Mesenchymal stem cell (in vitro differentiated cells and primary cell): ENCODE results near the gene CCDC73.

ENCODE experiments used
- DNase-seq: peaks from one replicate; pipeline ENCODE4 v3.0.0-alpha.2; 2013
- H2AFZ ChIP-seq: one replicate; pipeline ENCODE4 v1.6.1; 2013; ENCODE audit warnings: low read depth, mild to moderate bottlenecking, control low read depth, inconsistent platforms, low read length, moderate library complexity
- H2AK5ac ChIP-seq: 2 replicates; pipeline ENCODE4 v1.6.1; 2013; ENCODE audit warnings: low read length, moderate library complexity, mild to moderate bottlenecking, inconsistent platforms; ENCODE audit not compliant: severe bottlenecking
- H2BK120ac ChIP-seq: one replicate; pipeline ENCODE4 v1.6.1; 2013; ENCODE audit warnings: low read depth, mild to moderate bottlenecking, inconsistent platforms, low read length, moderate library complexity
- H2BK12ac ChIP-seq, 2 experiments: one replicate each; pipeline ENCODE4 v1.6.1; 2013; ENCODE audit warnings: inconsistent platforms in 2 of 2, low read length in 2 of 2, mild to moderate bottlenecking in 2 of 2, moderate library complexity in 2 of 2, control low read depth in 1 of 2
- H2BK15ac ChIP-seq: one replicate; pipeline ENCODE4 v1.6.1; 2013; ENCODE audit warnings: mild to moderate bottlenecking, low read depth, inconsistent platforms; ENCODE audit not compliant: poor library complexity, severe bottlenecking
- H2BK5ac ChIP-seq: 2 replicates; pipeline ENCODE4 v1.6.1; 2013; ENCODE audit warnings: low read depth, mild to moderate bottlenecking, low read length, control low read depth, inconsistent platforms; ENCODE audit not compliant: poor library complexity, severe bottlenecking
- H3K14ac ChIP-seq, 2 experiments: one replicate each; pipeline ENCODE4 v1.6.1; 2013; ENCODE audit warnings: inconsistent platforms in 2 of 2, low read length in 2 of 2, control low read depth in 1 of 2, mild to moderate bottlenecking in 1 of 2, moderate library complexity in 1 of 2
- H3K18ac ChIP-seq, 2 experiments: one replicate each; pipeline ENCODE4 v1.6.1; 2013; ENCODE audit warnings: inconsistent platforms in 2 of 2, low read length in 2 of 2, control low read depth in 1 of 2, low read depth in 1 of 2, mild to moderate bottlenecking in 1 of 2
- H3K23ac ChIP-seq, 2 experiments: one replicate each; pipeline ENCODE4 v1.6.1; 2013; ENCODE audit warnings: inconsistent platforms in 2 of 2, low read length in 2 of 2, mild to moderate bottlenecking in 2 of 2, moderate library complexity in 2 of 2, control low read depth in 1 of 2
- H3K27ac ChIP-seq: 2 replicates; pipeline ENCODE4 v1.5.1; 2013; ENCODE audit warnings: mild to moderate bottlenecking, moderate library complexity, low read length, control low read depth, inconsistent platforms; ENCODE audit not compliant: poor library complexity, severe bottlenecking
- H3K27me3 ChIP-seq, 2 experiments: 2 replicates each; pipeline versions ENCODE4 v1.6.1 to v1.7.0; 2013; ENCODE audit warnings: low read length in 2 of 2, mild to moderate bottlenecking in 2 of 2, moderate library complexity in 2 of 2, control low read depth in 1 of 2, inconsistent platforms in 1 of 2; ENCODE audit not compliant: control insufficient read depth in 1 of 2, insufficient read depth in 1 of 2
- H3K36me3 ChIP-seq, 2 experiments: 2 replicates each; pipeline versions ENCODE4 v1.6.1 to v1.7.0; 2013; ENCODE audit warnings: low read length in 2 of 2, control low read depth in 1 of 2, inconsistent platforms in 1 of 2, low read depth in 1 of 2, mild to moderate bottlenecking in 1 of 2; ENCODE audit not compliant: insufficient read depth in 2 of 2, control insufficient read depth in 1 of 2
- H3K4ac ChIP-seq, 2 experiments: one replicate each; pipeline ENCODE4 v1.6.1; 2013; ENCODE audit warnings: inconsistent platforms in 2 of 2, low read length in 2 of 2, mild to moderate bottlenecking in 2 of 2, moderate library complexity in 2 of 2, control low read depth in 1 of 2, low read depth in 1 of 2
- H3K4me1 ChIP-seq: 2 replicates; pipeline ENCODE4 v1.6.1; 2013; ENCODE audit warnings: low read depth, low read length, control low read depth; ENCODE audit not compliant: control insufficient read depth, insufficient read depth
- H3K4me2 ChIP-seq: 2 replicates; pipeline ENCODE4 v1.6.1; 2013; ENCODE audit warnings: low read length, mild to moderate bottlenecking, inconsistent platforms; ENCODE audit not compliant: poor library complexity, severe bottlenecking
- H3K4me3 ChIP-seq, 2 experiments: 2 replicates each; pipeline versions ENCODE4 v1.5.1 to v1.7.0; 2013; ENCODE audit warnings: low read length in 2 of 2, mild to moderate bottlenecking in 2 of 2, control low read depth in 1 of 2, low read depth in 1 of 2; ENCODE audit not compliant: insufficient read depth in 1 of 2
- H3K79me1 ChIP-seq: replicated peaks from 2 replicates; pipeline ENCODE4 v1.6.1; 2013; ENCODE audit warnings: mild to moderate bottlenecking, control low read depth, low read length, inconsistent platforms; ENCODE audit not compliant: poor library complexity, severe bottlenecking
- H3K9ac ChIP-seq: 2 replicates; pipeline ENCODE4 v1.7.0; 2013; ENCODE audit warnings: mild to moderate bottlenecking, low read length, moderate library complexity
- H3K9me3 ChIP-seq: 2 replicates; pipeline ENCODE4 v1.7.0; 2013; ENCODE audit warnings: mild to moderate bottlenecking, low read length; ENCODE audit not compliant: control insufficient read depth
- H4K8ac ChIP-seq: one replicate; pipeline ENCODE4 v1.6.1; 2013; ENCODE audit warnings: inconsistent platforms, mild to moderate bottlenecking, low read length, moderate library complexity
- H4K91ac ChIP-seq: one replicate; pipeline ENCODE4 v1.6.1; 2013; ENCODE audit warnings: mild to moderate bottlenecking, low read length, inconsistent platforms
- WGBS: methylation state at CpG from one replicate; pipeline ENCODE4 v1.1.7; 2013; ENCODE audit warnings: mixed read lengths; 5-methylcytosine and 5-hydroxymethylcytosine counted together

CCDC73 gene

GRCh38 chr11:32792111-32792947, 2.1 kb downstream of the CCDC73 start:
- no peak overlapping the region for H2AFZ ChIP-seq
- H4K91ac ChIP-seq = no peak overlapping the region
- no peak overlapping the region for H3K23ac ChIP-seq
- no peak overlapping the region for H3K4ac ChIP-seq
- DNase-seq = no peak
- no peak overlapping the region for H2BK5ac ChIP-seq
- 39% methylated on average over 4 of the region's 6 CpGs for WGBS
- no peak overlapping the region for H2BK15ac ChIP-seq
- H3K18ac ChIP-seq = no peak overlapping the region
- H2BK120ac ChIP-seq = no peak overlapping the region
- no peaks in the 10 kb centered on the region for H3K9me3 ChIP-seq
- H3K79me1 ChIP-seq = no peaks in the 10 kb centered on the region
- no peak overlapping the region for H3K14ac ChIP-seq
- H3K4me2 ChIP-seq = peak overlapping the region; percentile 39
- H3K36me3 ChIP-seq = no peaks in the 10 kb centered on the region
- peak overlapping the region in 1 of 2 experiments; percentile 59 for H3K4me3 ChIP-seq
- H3K27me3 ChIP-seq = peaks cover 4 to 8% of the 10 kb centered on the region in 2 experiments
- H2AK5ac ChIP-seq = no peak overlapping the region
- H3K9ac ChIP-seq = peak overlapping the region; percentile 77
- no peak overlapping the region for H3K27ac ChIP-seq
- no peaks in the 10 kb centered on the region for H3K4me1 ChIP-seq
- H2BK12ac ChIP-seq = no peak overlapping the region
- no peak overlapping the region for H4K8ac ChIP-seq

GRCh38 chr11:32790916-32791315, 3.5 kb downstream of the CCDC73 start:
- Histone ChIP-seq H3K9ac (no peak overlapping the region), H2BK120ac (no peak overlapping the region), H3K14ac (no peak overlapping the region), H2BK12ac (no peak overlapping the region), H3K23ac (no peak overlapping the region), H3K36me3 (no peaks in the 10 kb centered on the region), H3K4me2 (no peak overlapping the region), H3K27me3 (peaks cover 4 to 8% of the 10 kb centered on the region in 2 experiments), H3K9me3 (no peaks in the 10 kb centered on the region), H4K8ac (no peak overlapping the region), H3K79me1 (no peaks in the 10 kb centered on the region), H2AK5ac (no peak overlapping the region), H3K27ac (no peak overlapping the region), H2AFZ (no peak overlapping the region), H3K4me1 (no peaks in the 10 kb centered on the region), H2BK15ac (no peak overlapping the region), H2BK5ac (no peak overlapping the region), H3K4me3 (no peak overlapping the region), H3K18ac (no peak overlapping the region), H4K91ac (no peak overlapping the region), H3K4ac (no peak overlapping the region)
- DNase-seq = no peak
- WGBS = 81% methylated on average over 1 of the region's 1 CpG

- no peak overlapping the region for H3K18ac ChIP-seq
- H2BK12ac ChIP-seq = no peak overlapping the region
- no peak overlapping the region for H3K4me3 ChIP-seq
- no peaks in the 10 kb centered on the region for H3K79me1 ChIP-seq
- H3K23ac ChIP-seq = no peak overlapping the region
- H2BK15ac ChIP-seq = no peak overlapping the region
- no peaks in the 10 kb centered on the region for H3K4me1 ChIP-seq
- peaks cover 0 to 1% of the 10 kb centered on the region in 2 experiments for H3K27me3 ChIP-seq
- no peak overlapping the region for H2AFZ ChIP-seq
- H3K9ac ChIP-seq = no peak overlapping the region
- no peak overlapping the region for H4K91ac ChIP-seq
- no peak overlapping the region for H3K4ac ChIP-seq
- H3K9me3 ChIP-seq = no peaks in the 10 kb centered on the region
- H3K14ac ChIP-seq = no peak overlapping the region
- H3K36me3 ChIP-seq = no peaks in the 10 kb centered on the region
- H3K27ac ChIP-seq = no peak overlapping the region
- no peak for DNase-seq
- H2AK5ac ChIP-seq = no peak overlapping the region
- no peak overlapping the region for H2BK5ac ChIP-seq
- no peak overlapping the region for H4K8ac ChIP-seq
- no peak overlapping the region for H2BK120ac ChIP-seq
- H3K4me2 ChIP-seq = no peak overlapping the region
Observed at GRCh38 chr11:32786811-32787210, 7.7 kb downstream of the CCDC73 start.

- H3K4me3 ChIP-seq = no peak overlapping the region
- no peaks in the 10 kb centered on the region for H3K79me1 ChIP-seq
- no peak overlapping the region for H2AFZ ChIP-seq
- WGBS = 84% methylated on average over 3 of the region's 3 CpGs
- no peaks in the 10 kb centered on the region for H3K4me1 ChIP-seq
- no peaks in the 10 kb centered on the region for H3K36me3 ChIP-seq
- no peak overlapping the region for H2BK120ac ChIP-seq
- no peak overlapping the region for H3K23ac ChIP-seq
- H4K8ac ChIP-seq = no peak overlapping the region
- no peak overlapping the region for H2BK12ac ChIP-seq
- no peak overlapping the region for H2BK15ac ChIP-seq
- no peak overlapping the region for H4K91ac ChIP-seq
- no peak overlapping the region for H3K4ac ChIP-seq
- DNase-seq = no peak
- H3K14ac ChIP-seq = no peak overlapping the region
- no peak overlapping the region for H2BK5ac ChIP-seq
- H3K18ac ChIP-seq = no peak overlapping the region
- no peaks in the 10 kb centered on the region for H3K9me3 ChIP-seq
- no peak overlapping the region for H3K27ac ChIP-seq
- no peak overlapping the region for H3K4me2 ChIP-seq
- no peak overlapping the region for H3K9ac ChIP-seq
- no peak overlapping the region for H2AK5ac ChIP-seq
- H3K27me3 ChIP-seq = peaks cover 2 to 4% of the 10 kb centered on the region in 2 experiments
Observed at GRCh38 chr11:32785262-32785661, 9.2 kb downstream of the CCDC73 start.
